ENCODE data around the gene POU2AF3.
"Not testable (repeated sequence)": the region's sequence is repeated elsewhere in the genome, so short reads cannot be mapped to it uniquely, and the experiment has no call there.

POU2AF3 gene

GRCh38 chr11:111309215-111309915 is 11.0 kb downstream of the POU2AF3 start:
- H3K27me3 Mint-ChIP-seq, result peaks cover 15% of the 10 kb centered on the region
- H3K4me3 Mint-ChIP-seq, result no peak overlapping the region
- no peak overlapping the region for H3K27ac Mint-ChIP-seq
- no peaks in the 10 kb centered on the region for H3K9me3 Mint-ChIP-seq
- H3K4me1 Mint-ChIP-seq, result no peaks in the 10 kb centered on the region
- no peaks in the 10 kb centered on the region for H3K36me3 Mint-ChIP-seq

DNA sequence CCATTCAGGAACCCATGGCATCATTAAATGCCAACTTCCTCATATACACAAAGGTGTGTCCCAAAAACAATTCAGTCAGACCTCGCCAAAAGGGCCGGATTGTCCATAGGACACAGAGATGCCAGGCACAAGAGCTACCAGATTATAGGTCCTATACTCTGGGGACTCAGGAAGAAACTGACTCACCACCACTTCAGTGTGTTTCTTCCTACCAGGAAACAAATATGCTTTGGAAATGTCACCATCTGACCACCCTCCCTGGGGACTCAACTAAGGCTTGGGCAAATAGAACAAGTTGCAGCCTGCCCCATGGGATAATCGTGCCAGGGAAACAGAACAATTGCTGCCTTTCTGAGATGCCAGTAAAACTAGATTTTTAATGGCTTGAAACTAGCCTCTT is 11.7 kb downstream of the POU2AF3 start:
- H3K27ac Mint-ChIP-seq, result no peak overlapping the region
- no peaks in the 10 kb centered on the region for H3K4me1 Mint-ChIP-seq
- no peaks in the 10 kb centered on the region for H3K36me3 Mint-ChIP-seq
- no peaks in the 10 kb centered on the region for H3K9me3 Mint-ChIP-seq
- peaks cover 11% of the 10 kb centered on the region for H3K27me3 Mint-ChIP-seq
- no peak overlapping the region for H3K4me3 Mint-ChIP-seq

DNA sequence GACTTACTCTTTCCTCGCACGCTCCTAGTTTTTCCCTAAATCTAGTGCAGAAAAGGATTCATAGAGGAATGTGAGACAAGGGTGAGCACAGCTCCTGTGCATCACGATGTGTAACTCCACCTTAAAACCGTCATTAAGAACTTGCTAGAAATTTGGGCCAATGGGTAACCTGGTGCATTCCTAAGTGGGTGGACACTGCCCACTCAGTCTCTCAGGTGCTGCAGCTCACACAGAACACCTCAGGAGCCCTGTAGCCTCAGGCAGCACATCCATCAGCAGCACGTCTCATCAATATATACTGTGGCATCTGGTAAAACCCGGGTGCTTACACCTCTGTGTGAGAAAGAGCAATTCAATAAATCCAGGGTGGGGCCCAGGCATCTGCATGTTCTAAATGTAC is 12.4 kb downstream of the POU2AF3 start:
- H3K9me3 Mint-ChIP-seq, result no peaks in the 10 kb centered on the region
- peaks cover 11% of the 10 kb centered on the region for H3K27me3 Mint-ChIP-seq
- no peak overlapping the region for H3K27ac Mint-ChIP-seq
- H3K36me3 Mint-ChIP-seq, result no peaks in the 10 kb centered on the region
- H3K4me1 Mint-ChIP-seq, result no peaks in the 10 kb centered on the region
- no peak overlapping the region for H3K4me3 Mint-ChIP-seq

GRCh38 chr11:111312076-111312475 is 13.7 kb downstream of the POU2AF3 start:
- Mint-ChIP-seq H3K4me3 (no peak overlapping the region), H3K9me3 (no peaks in the 10 kb centered on the region), H3K27me3 (peaks cover 5% of the 10 kb centered on the region), H3K36me3 (no peaks in the 10 kb centered on the region), H3K27ac (no peak overlapping the region), H3K4me1 (no peaks in the 10 kb centered on the region)

GRCh38 chr11:111319296-111319695 is 20.9 kb downstream of the POU2AF3 start:
- Mint-ChIP-seq H3K27ac (no peak overlapping the region), H3K4me1 (no peaks in the 10 kb centered on the region), H3K4me3 (no peak overlapping the region), H3K9me3 (no peaks in the 10 kb centered on the region), H3K36me3 (no peaks in the 10 kb centered on the region), H3K27me3 (peaks cover 1% of the 10 kb centered on the region)

GRCh38 chr11:111320199-111320598 is 21.9 kb downstream of the POU2AF3 start:
- not testable (repeated sequence) for H3K27me3 Mint-ChIP-seq, H3K36me3 Mint-ChIP-seq, H3K27ac Mint-ChIP-seq

GRCh38 chr11:111320728-111321568 is 22.6 kb downstream of the POU2AF3 start:
- Mint-ChIP-seq H3K36me3 (no peaks in the 10 kb centered on the region), H3K27ac (no peak overlapping the region), H3K9me3 (no peaks in the 10 kb centered on the region), H3K4me1 (no peaks in the 10 kb centered on the region), H3K27me3 (no peaks in the 10 kb centered on the region), H3K4me3 (no peak overlapping the region)

More at GRCh38 chr11:111320199-111320598, 21.9 kb downstream of the POU2AF3 start:
- H3K4me3 Mint-ChIP-seq, H3K4me1 Mint-ChIP-seq, H3K9me3 Mint-ChIP-seq: not testable (repeated sequence)

GRCh38 chr11:111322534-111322933 is 24.2 kb downstream of the POU2AF3 start:
- no peaks in the 10 kb centered on the region for H3K36me3 Mint-ChIP-seq
- H3K27ac Mint-ChIP-seq, result no peak overlapping the region
- H3K9me3 Mint-ChIP-seq, result no peaks in the 10 kb centered on the region
- no peaks in the 10 kb centered on the region for H3K4me1 Mint-ChIP-seq
- H3K4me3 Mint-ChIP-seq, result no peak overlapping the region
- H3K27me3 Mint-ChIP-seq, result no peaks in the 10 kb centered on the region

GRCh38 chr11:111324277-111324720 is 26.0 kb downstream of the POU2AF3 start:
- H3K4me3 Mint-ChIP-seq, result no peak overlapping the region
- no peaks in the 10 kb centered on the region for H3K27me3 Mint-ChIP-seq
- H3K27ac Mint-ChIP-seq, result no peak overlapping the region
- no peaks in the 10 kb centered on the region for H3K9me3 Mint-ChIP-seq
- H3K4me1 Mint-ChIP-seq, result no peaks in the 10 kb centered on the region
- no peaks in the 10 kb centered on the region for H3K36me3 Mint-ChIP-seq

DNA sequence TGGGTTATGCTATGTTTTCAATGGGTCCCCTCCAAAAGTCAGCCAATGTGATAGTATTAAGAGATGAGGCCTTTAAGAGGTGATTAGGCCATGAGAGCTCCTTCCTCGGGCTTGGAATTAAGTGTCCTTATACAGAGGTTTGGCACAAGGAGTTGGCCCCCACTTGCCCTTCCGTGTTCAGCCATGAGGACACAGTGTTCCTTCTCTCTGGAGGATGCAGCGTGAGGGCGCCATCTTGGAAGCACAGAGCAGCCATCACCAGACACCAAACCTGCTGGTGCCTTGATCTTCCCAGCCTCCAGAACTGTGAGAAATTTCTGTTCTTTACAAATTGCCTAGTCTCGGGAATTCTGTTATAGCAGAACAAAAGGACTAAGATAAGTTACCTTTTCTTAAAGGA is 26.9 kb downstream of the POU2AF3 start:
- no peaks in the 10 kb centered on the region for H3K4me1 Mint-ChIP-seq
- H3K4me3 Mint-ChIP-seq, result no peak overlapping the region
- no peaks in the 10 kb centered on the region for H3K27me3 Mint-ChIP-seq
- no peak overlapping the region for H3K27ac Mint-ChIP-seq
- no peaks in the 10 kb centered on the region for H3K36me3 Mint-ChIP-seq
- H3K9me3 Mint-ChIP-seq, result no peaks in the 10 kb centered on the region

- no peaks in the 10 kb centered on the region for H3K4me1 Mint-ChIP-seq
- H3K27ac Mint-ChIP-seq, result no peak overlapping the region
- H3K9me3 Mint-ChIP-seq, result no peaks in the 10 kb centered on the region
- H3K4me3 Mint-ChIP-seq, result no peak overlapping the region
- H3K27me3 Mint-ChIP-seq, result no peaks in the 10 kb centered on the region
- no peaks in the 10 kb centered on the region for H3K36me3 Mint-ChIP-seq
Observed at GRCh38 chr11:111326824-111327223, 28.5 kb downstream of the POU2AF3 start.

DNA sequence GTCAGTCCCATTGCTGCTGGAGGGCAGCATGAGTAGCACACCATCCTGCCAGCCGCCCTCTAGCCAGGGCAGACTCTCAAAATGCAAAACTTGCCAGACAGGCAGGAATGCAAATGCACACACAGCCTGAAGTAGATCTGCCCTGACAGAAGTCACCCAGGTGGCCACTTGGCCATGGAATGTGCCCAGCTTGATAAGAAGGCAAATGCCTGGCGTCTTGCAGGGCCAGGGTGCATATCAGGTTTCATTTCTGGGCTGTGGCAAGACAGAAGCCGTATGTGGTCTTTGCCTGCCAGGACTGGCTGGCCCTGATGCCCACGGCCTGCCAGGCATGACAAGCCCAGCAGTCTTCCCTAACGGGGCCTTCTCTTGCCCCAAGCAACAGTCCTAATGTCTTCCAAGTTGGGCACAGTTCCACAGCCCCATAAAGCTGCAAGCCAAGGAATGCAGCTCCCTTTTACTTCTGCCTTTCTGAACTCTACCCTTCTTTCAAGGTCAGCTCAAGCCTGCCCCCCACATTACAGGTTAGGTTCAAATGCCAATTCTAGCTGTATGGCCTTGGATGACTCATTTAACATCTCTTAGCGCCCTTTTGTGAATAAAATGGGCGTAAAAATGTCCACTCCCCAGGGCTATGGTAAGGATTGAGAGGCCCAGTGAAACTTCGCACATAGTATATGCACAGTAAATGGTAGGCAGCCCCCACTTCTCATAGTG is 29.7 kb downstream of the POU2AF3 start:
- H3K4me3 Mint-ChIP-seq, result no peak overlapping the region
- H3K27ac Mint-ChIP-seq, result no peak overlapping the region
- no peaks in the 10 kb centered on the region for H3K4me1 Mint-ChIP-seq
- no peaks in the 10 kb centered on the region for H3K9me3 Mint-ChIP-seq
- H3K27me3 Mint-ChIP-seq, result no peaks in the 10 kb centered on the region
- H3K36me3 Mint-ChIP-seq, result no peaks in the 10 kb centered on the region

DNA sequence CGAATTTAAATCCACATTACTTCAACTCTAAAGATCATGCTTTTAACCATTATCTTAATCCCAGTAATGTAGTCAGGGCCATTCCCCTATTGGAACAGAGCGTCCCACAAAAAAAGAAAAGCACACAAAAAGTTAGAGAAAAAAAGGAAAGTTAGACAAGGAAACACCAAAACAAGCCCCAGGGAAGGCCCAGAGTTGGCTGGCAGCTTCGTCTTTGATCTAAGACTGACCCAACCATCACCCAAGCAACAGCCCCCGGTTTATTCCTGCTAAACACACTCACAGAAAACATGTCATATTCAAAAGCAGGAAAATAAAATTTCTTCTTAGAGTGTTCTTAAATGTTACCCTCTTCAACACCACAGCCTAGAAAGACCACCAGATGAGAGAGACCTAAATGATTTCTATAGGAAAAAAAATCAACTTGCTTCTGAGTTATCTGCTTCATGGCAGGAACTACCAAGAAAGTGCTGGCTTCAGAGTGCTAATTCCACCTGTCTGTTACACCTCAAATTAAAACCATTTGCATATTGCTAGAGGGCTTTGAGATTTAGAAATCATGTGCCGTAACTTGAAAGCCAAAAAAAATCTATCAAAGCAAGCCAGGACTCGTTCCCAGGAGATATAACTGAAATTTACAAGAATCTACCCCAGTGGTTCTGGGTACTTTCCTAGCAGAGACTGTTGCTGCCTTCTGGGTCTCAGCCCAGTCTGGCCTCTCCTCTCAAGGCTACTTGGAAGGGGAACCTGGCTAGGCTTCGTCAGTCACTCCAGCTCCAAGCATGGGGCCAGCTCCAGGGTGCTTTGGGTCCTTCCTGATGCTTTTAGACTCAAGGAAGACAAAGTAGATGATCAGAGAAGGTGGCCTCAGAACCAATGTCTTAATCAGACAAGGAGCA is 31.2 kb downstream of the POU2AF3 start:
- Mint-ChIP-seq H3K9me3 (no peaks in the 10 kb centered on the region), H3K4me3 (no peak overlapping the region), H3K36me3 (no peaks in the 10 kb centered on the region), H3K27me3 (no peaks in the 10 kb centered on the region), H3K27ac (no peak overlapping the region), H3K4me1 (no peaks in the 10 kb centered on the region)

DNA sequence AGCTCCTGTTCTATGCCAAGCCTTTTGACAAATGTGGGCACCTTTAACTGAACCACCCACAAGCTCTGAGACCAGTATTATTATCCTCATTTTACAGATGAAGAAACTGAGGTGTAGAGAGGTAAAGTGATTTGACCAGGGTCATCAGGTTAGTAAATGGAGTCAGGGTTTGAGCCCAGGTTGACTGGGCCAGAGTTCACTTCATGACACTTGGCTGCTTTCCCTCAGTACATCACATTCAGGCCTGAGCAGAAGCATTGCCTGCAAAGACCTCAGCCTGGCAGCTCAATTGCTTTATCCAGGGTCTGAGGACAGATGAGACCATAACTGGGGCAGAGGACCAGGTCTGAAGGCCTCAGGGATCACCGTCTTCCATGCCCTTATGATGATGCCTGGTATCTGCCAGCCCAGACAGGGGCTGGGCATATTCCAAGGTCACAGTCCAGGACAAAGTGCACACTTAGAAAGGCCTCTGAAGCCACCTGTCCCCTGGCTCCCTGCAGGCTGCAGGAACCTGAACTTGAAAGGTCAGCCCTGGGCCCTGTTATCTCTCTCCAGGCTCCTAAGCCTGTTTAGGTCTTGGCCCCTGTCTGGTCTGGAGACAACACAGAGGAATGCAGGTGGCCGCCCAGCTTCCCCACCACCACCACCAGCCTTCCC is 32.0 kb downstream of the POU2AF3 start:
- Mint-ChIP-seq H3K27ac (no peak overlapping the region), H3K27me3 (no peaks in the 10 kb centered on the region), H3K4me3 (no peak overlapping the region), H3K4me1 (no peaks in the 10 kb centered on the region), H3K9me3 (no peaks in the 10 kb centered on the region), H3K36me3 (no peaks in the 10 kb centered on the region)

Data from activated naive CD4-positive, alpha-beta T cell treated with anti-CD3 and anti-CD28 coated beads, Interleukin-2, amount 50 U/mL, for 24 hours (primary cell).